K562 (cell line): ENCODE results near the gene STRN3.

Experiments
- CREB1 ChIP-seq, 2 experiments: sonication (generic) in 1 of 2; formaldehyde crosslinking in 1 of 2; IDR thresholded peaks; 2 replicates each; pipeline versions ENCODE4 v1.6.1 to v1.8.0; 2012 to 2022; ENCODE audit warnings: inconsistent platforms in 1 of 2, mild to moderate bottlenecking in 1 of 2, missing genetic modification reagents in 1 of 2, moderate library complexity in 1 of 2
- EP300 ChIP-seq: IDR thresholded peaks from 2 replicates; pipeline ENCODE4 v1.6.1; 2012; ENCODE audit warnings: low read length, improper control_type of control experiment
- POLR2AphosphoS5 ChIP-seq: IDR thresholded peaks from 2 replicates; pipeline ENCODE4 v1.6.1; 2011; ENCODE audit warnings: mild to moderate bottlenecking, low read depth, low read length, moderate library complexity; ENCODE audit not compliant: control insufficient read depth, insufficient read depth
- PPARD ChIP-seq: fragments of 250-450 bp; sonication (Bioruptor Pico); IDR thresholded peaks from 2 replicates; pipeline ENCODE4 v1.8.0; 2022; ENCODE audit warnings: inconsistent platforms, mild to moderate bottlenecking, moderate library complexity
- RFX5 ChIP-seq: IDR thresholded peaks from 2 replicates; pipeline ENCODE4 v1.6.1; 2011; ENCODE audit warnings: low read depth, mild to moderate bottlenecking, improper control_type of control experiment, low read length
- ZBTB7A ChIP-seq: IDR thresholded peaks from 2 replicates; pipeline ENCODE4 v1.6.1; 2011; ENCODE audit warnings: low read depth, mild to moderate bottlenecking, low read length, moderate library complexity, borderline replicate concordance; ENCODE audit not compliant: control insufficient read depth
- ZNF121 ChIP-seq: sonication (generic); formaldehyde crosslinking; conservative IDR thresholded peaks from 2 replicates; pipeline ENCODE4 v1.8.0; 2022; ENCODE audit warnings: missing genetic modification reagents
- ZNF778 ChIP-seq: fragments of 450-650 bp; formaldehyde crosslinking; IDR thresholded peaks from 2 replicates; pipeline ENCODE4 v1.4.0; 2020; ENCODE audit warnings: mild to moderate bottlenecking, moderate library complexity
- TF ChIP-seq, protein P1 (sequence below), 3 experiments: IDR thresholded peaks in 2 of 3; conservative IDR thresholded peaks in 1 of 3; 2 replicates each; pipeline ENCODE4 v1.5.1; 2011 to 2012; ENCODE audit warnings: low read length in 3 of 3, mild to moderate bottlenecking in 3 of 3, control low read depth in 2 of 3, improper control_type of control experiment in 1 of 3, inconsistent platforms in 1 of 3, low read depth in 1 of 3, mixed read lengths in 1 of 3, moderate library complexity in 1 of 3; ENCODE audit not compliant: insufficient read depth in 2 of 3
- TF ChIP-seq, protein P2 (sequence below): sonication (generic); formaldehyde crosslinking; IDR thresholded peaks from 2 replicates; pipeline ENCODE4 v1.9.0; 2022; ENCODE audit warnings: mild to moderate bottlenecking, missing genetic modification reagents

DNA sequence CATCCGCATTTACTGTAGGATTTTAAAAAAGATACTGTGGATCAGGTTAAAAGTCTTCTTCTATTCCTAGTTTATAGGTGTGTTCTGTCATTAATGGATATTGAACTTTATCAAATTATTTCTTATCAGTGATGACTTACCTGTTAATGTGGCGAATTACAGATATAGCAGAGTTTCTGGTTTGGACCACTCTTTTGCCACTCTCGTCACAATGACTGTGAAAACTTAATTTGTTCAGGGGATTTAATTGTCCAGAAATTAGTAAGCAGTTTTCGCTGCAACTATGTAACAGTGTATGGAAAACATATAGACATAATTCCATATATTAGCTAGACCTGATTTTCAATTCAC, 137.0 kb downstream of the STRN3 start:
- TF ChIP-seq, protein P1, sequence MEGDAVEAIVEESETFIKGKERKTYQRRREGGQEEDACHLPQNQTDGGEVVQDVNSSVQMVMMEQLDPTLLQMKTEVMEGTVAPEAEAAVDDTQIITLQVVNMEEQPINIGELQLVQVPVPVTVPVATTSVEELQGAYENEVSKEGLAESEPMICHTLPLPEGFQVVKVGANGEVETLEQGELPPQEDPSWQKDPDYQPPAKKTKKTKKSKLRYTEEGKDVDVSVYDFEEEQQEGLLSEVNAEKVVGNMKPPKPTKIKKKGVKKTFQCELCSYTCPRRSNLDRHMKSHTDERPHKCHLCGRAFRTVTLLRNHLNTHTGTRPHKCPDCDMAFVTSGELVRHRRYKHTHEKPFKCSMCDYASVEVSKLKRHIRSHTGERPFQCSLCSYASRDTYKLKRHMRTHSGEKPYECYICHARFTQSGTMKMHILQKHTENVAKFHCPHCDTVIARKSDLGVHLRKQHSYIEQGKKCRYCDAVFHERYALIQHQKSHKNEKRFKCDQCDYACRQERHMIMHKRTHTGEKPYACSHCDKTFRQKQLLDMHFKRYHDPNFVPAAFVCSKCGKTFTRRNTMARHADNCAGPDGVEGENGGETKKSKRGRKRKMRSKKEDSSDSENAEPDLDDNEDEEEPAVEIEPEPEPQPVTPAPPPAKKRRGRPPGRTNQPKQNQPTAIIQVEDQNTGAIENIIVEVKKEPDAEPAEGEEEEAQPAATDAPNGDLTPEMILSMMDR (IDR thresholded peaks at IDR 0.05 in 2 of 3, conservative IDR thresholded peaks at IDR 0.05 in 1 of 3; ENCODE audit: insufficient read depth in 2 of 3, low read depth in 1 of 3, low read length in 3 of 3), result no peak
- TF ChIP-seq ZBTB7A, result no peak
- TF ChIP-seq, protein P2, sequence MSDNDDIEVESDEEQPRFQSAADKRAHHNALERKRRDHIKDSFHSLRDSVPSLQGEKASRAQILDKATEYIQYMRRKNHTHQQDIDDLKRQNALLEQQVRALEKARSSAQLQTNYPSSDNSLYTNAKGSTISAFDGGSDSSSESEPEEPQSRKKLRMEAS, result no peak
- no peak for TF ChIP-seq POLR2AphosphoS5
- no peak for TF ChIP-seq ZNF121 (CRISPR knock-in tag)
- no peak for TF ChIP-seq ZNF778 (CRISPR knock-in tag)
- TF ChIP-seq RFX5, result no peak
- TF ChIP-seq PPARD (CRISPR knock-in tag), result no peak
- no peak for TF ChIP-seq EP300
- no peak for TF ChIP-seq CREB1 (IDR thresholded peaks at IDR 0.05)
- no peak for TF ChIP-seq CREB1 (CRISPR knock-in tag; IDR thresholded peaks at IDR 0.05)
